Caco-2 (cell line): ENCODE results near the gene BYSL. TPM values are rescaled to one million over a fixed set of nuclear protein-coding genes. Genes with fewer than 3 reads are reported as not detected.

Experiments
- BruUV-seq: library from RNA; stranded (reverse); fragments of 400-500 nt; replicated peaks from 2 replicates; lab custom pipeline; 2021; lab: Mats Ljungman, UMichigan
- CTCF ChIA-PET: fragments of 300-600 bp; sonication (Branson Sonifier 250); formaldehyde crosslinking; loops from one replicate; lab custom pipeline; 2022; ENCODE audit warnings: antibody characterized with exemption; lab: Charles Lee
- POLR2A ChIA-PET: fragments of 300-600 bp; sonication (Branson Sonifier 250); formaldehyde crosslinking; loops from one replicate; lab custom pipeline; 2022; ENCODE audit warnings: antibody characterized with exemption; lab: Charles Lee
- DNase-seq, 2 experiments: peaks; one replicate each; pipeline versions ENCODE4 v3.0.0 to v3.0.0-alpha.2; 2020 to 2022
- H3K27me3 ChIP-seq: replicated peaks from 2 replicates; pipeline ENCODE4 v1.6.0; 2011; ENCODE audit warnings: low read length; ENCODE audit not compliant: control insufficient read depth, insufficient read depth
- H3K36me3 ChIP-seq: 2 replicates; pipeline ENCODE4 v1.5.1; 2011; ENCODE audit warnings: low read length; ENCODE audit not compliant: control insufficient read depth, insufficient read depth
- H3K4me1 ChIP-seq: fragments of 250-450 bp; sonication (Bioruptor Pico); 2 replicates; pipeline ENCODE4 v1.5.1; 2020; ENCODE audit warnings: mild to moderate bottlenecking
- H3K4me3 ChIP-seq: 2 replicates; pipeline ENCODE4 v1.5.1; 2011; ENCODE audit warnings: low read depth, mild to moderate bottlenecking, control low read depth, low read length
- H3K9me3 ChIP-seq: fragments of 250-450 bp; sonication (Bioruptor Pico); 2 replicates; pipeline ENCODE4 v1.5.1; 2020; ENCODE audit warnings: mild to moderate bottlenecking, moderate library complexity
- H3K27ac Mint-ChIP-seq: one replicate; pipeline ENCODE4 v1.8.0; 2022; ENCODE audit warnings: mixed read lengths; ENCODE audit not compliant: unreplicated experiment
- H3K27me3 Mint-ChIP-seq: one replicate; pipeline ENCODE4 v1.8.0; 2022; ENCODE audit warnings: mixed read lengths; ENCODE audit not compliant: insufficient read depth, unreplicated experiment
- H3K36me3 Mint-ChIP-seq: one replicate; pipeline ENCODE4 v1.8.0; 2022; ENCODE audit warnings: mild to moderate bottlenecking, mixed read lengths; ENCODE audit not compliant: insufficient read depth, unreplicated experiment
- H3K4me1 Mint-ChIP-seq: one replicate; pipeline ENCODE4 v1.8.0; 2022; ENCODE audit warnings: low read depth, mixed read lengths; ENCODE audit not compliant: unreplicated experiment
- H3K4me3 Mint-ChIP-seq: one replicate; pipeline ENCODE4 v1.8.0; 2022; ENCODE audit warnings: mild to moderate bottlenecking, moderate library complexity, mixed read lengths; ENCODE audit not compliant: unreplicated experiment
- H3K9me3 Mint-ChIP-seq: one replicate; pipeline ENCODE4 v1.8.0; 2022; ENCODE audit warnings: mixed read lengths; ENCODE audit not compliant: unreplicated experiment
- intact Hi-C: fragments of 100-400 bp; cut with micrococcal nuclease; formaldehyde crosslinking; loops from one replicate; pipeline ENCODE4 v1.10.0; 2022; ENCODE audit not compliant: unreplicated experiment
- total RNA-seq: library from RNA; stranded (reverse); gene quantifications from 2 replicates; pipeline ENCODE4 v1.2.3, GENCODE V29; 2022
- TF ChIP-seq, protein P1 (sequence below), 2 experiments: fragments of 200-600 bp in 1 of 2; IDR thresholded peaks; 1 replicate in 1 of 2; 2 replicates in 1 of 2; pipeline versions ENCODE4 v1.5.1 to v1.8.0; 2011 to 2022; ENCODE audit warnings: antibody characterized with exemption in 1 of 2, control low read depth in 1 of 2, inconsistent platforms in 1 of 2, low read depth in 1 of 2, low read length in 1 of 2, mild to moderate bottlenecking in 1 of 2, moderate library complexity in 1 of 2; ENCODE audit not compliant: insufficient read depth in 1 of 2, severe bottlenecking in 1 of 2, unreplicated experiment in 1 of 2

The BYSL gene
- total RNA-seq, 1 experiment from 2014 or later: 45.9 TPM

DNA sequence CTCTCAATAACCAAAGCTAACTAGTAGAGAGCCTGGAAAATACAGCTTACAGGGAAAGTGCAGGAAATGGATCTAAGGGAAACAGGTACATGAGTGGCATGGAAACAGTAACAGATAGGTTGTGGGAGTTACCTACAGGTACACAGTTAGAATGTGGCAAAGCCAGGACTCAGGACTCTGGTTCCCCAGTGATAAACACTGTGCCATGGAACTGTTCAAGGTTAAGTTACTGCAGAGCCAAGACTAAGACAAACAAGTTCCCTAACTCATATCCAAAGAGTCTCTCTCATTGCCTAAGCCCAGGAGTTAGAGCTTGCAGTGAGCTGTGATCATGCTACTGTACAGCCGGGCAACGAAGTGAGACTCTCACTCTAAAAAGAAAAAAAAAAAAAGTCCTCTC, 7.0 kb upstream of the BYSL start:
- no peaks in the 10 kb centered on the region for H3K4me1 Mint-ChIP-seq
- H3K36me3 Mint-ChIP-seq: peaks cover 43% of the 10 kb centered on the region
- Histone ChIP-seq H3K9me3 (no peaks in the 10 kb centered on the region), H3K36me3 (peaks cover 1% of the 10 kb centered on the region; the same call in 1 of the 2 replicates), H3K27me3 (no peaks in the 10 kb centered on the region), H3K4me1 (no peaks in the 10 kb centered on the region), H3K4me3 (no peak overlapping the region)
- DNase-seq: no peak
- intact Hi-C loops: no loop called here
- BruUV-seq: no TSS peak
- H3K27ac Mint-ChIP-seq: no peak overlapping the region
- H3K9me3 Mint-ChIP-seq: no peaks in the 10 kb centered on the region
- H3K27me3 Mint-ChIP-seq: no peaks in the 10 kb centered on the region
- ChIA-PET POLR2A (no interaction called here), CTCF (no interaction called here)
- no peak overlapping the region for H3K4me3 Mint-ChIP-seq
- TF ChIP-seq, protein P1, sequence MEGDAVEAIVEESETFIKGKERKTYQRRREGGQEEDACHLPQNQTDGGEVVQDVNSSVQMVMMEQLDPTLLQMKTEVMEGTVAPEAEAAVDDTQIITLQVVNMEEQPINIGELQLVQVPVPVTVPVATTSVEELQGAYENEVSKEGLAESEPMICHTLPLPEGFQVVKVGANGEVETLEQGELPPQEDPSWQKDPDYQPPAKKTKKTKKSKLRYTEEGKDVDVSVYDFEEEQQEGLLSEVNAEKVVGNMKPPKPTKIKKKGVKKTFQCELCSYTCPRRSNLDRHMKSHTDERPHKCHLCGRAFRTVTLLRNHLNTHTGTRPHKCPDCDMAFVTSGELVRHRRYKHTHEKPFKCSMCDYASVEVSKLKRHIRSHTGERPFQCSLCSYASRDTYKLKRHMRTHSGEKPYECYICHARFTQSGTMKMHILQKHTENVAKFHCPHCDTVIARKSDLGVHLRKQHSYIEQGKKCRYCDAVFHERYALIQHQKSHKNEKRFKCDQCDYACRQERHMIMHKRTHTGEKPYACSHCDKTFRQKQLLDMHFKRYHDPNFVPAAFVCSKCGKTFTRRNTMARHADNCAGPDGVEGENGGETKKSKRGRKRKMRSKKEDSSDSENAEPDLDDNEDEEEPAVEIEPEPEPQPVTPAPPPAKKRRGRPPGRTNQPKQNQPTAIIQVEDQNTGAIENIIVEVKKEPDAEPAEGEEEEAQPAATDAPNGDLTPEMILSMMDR (IDR thresholded peaks at IDR 0.05; ENCODE audit: insufficient read depth in 1 of 2, low read depth in 1 of 2, low read length in 1 of 2, severe bottlenecking in 1 of 2, unreplicated experiment in 1 of 2): no peak

DNA sequence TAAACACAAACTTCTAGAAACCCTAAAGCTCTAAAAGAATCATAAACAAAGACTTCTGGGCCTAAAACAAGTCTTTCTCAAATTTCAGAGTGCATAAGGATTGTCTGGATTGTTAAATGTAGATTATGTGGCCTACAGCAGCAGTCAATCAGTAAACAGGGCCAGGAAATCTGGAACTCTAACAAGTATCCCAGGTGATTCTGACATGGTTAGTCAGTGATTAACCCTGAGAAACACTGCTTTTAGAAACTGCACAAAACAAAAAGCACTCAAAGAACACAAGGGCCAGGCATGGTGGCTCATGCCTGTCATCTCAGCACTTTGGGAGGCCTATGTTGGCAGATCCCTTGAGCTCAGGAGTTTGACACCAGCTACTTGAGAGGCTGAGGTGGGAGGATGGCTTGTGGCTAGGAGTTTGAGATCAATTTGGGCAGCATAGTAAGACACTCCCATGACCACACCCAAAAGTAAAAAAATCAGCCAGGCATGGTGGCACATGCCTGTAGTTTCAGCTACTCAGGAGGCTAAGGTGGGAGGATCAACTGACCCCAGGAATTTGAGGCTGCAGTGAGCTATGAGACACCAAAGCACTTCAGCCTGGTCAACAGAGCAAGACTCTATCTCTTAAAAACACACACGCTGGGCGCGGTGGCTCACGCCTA, 6.3 kb upstream of the BYSL start:
- ChIA-PET CTCF (interaction anchor here (0.7 kb wide), 1 partner anchor 67 kb away, joined by 3 read pairs; no protein-coding TSS in a partner anchor), POLR2A (no interaction called here)
- TF ChIP-seq, protein P1 (IDR thresholded peaks at IDR 0.05; ENCODE audit: insufficient read depth in 1 of 2, low read depth in 1 of 2, low read length in 1 of 2, severe bottlenecking in 1 of 2, unreplicated experiment in 1 of 2): no peak
- H3K4me3 Mint-ChIP-seq: no peak overlapping the region
- intact Hi-C loops: no loop called here
- H3K27me3 Mint-ChIP-seq: no peaks in the 10 kb centered on the region
- H3K4me1 Mint-ChIP-seq: peaks cover 3% of the 10 kb centered on the region
- Histone ChIP-seq H3K4me1 (no peaks in the 10 kb centered on the region), H3K36me3 (peaks cover 1% of the 10 kb centered on the region; the same call in 1 of the 2 replicates), H3K4me3 (no peak overlapping the region), H3K9me3 (no peaks in the 10 kb centered on the region), H3K27me3 (no peaks in the 10 kb centered on the region)
- no peak for DNase-seq
- H3K36me3 Mint-ChIP-seq: peaks cover 43% of the 10 kb centered on the region
- no peak overlapping the region for H3K27ac Mint-ChIP-seq
- H3K9me3 Mint-ChIP-seq: no peaks in the 10 kb centered on the region
- no TSS peak for BruUV-seq

DNA sequence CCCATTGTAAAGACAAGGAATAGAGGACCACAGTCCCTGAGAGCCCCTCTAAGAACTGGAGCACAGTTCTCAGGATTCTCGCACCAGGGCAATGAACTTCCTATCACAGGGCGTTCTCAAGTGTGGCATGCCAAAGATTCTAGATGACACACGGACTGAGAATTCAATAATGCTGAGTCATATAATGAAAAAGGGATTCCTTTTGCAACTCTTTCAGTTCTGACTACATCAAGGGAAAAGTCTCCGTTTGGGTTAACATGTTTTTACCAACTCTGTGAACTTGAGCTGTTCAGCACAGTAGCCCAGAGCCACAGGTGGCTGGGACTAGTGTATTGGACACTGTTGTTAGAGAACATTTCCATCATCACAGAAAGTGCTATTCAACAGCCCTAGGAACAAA, 3.8 kb upstream of the BYSL start:
- intact Hi-C loops: no loop called here
- TF ChIP-seq, protein P1 (IDR thresholded peaks at IDR 0.05; ENCODE audit: insufficient read depth in 1 of 2, low read depth in 1 of 2, low read length in 1 of 2, severe bottlenecking in 1 of 2, unreplicated experiment in 1 of 2): no peak
- Mint-ChIP-seq H3K36me3 (peaks cover 48% of the 10 kb centered on the region), H3K4me3 (no peak overlapping the region), H3K27me3 (no peaks in the 10 kb centered on the region), H3K27ac (peak overlapping the region; percentile 45), H3K4me1 (peaks cover 8% of the 10 kb centered on the region), H3K9me3 (no peaks in the 10 kb centered on the region)
- ChIA-PET POLR2A (no interaction called here), CTCF (no interaction called here)
- Histone ChIP-seq H3K4me1 (peaks cover 5% of the 10 kb centered on the region; the same call in 1 of the 2 replicates), H3K27me3 (no peaks in the 10 kb centered on the region), H3K4me3 (no peak overlapping the region), H3K36me3 (peaks cover 1% of the 10 kb centered on the region; the same call in 1 of the 2 replicates), H3K9me3 (no peaks in the 10 kb centered on the region)
- DNase-seq: no peak
- BruUV-seq: no TSS peak
